Measurements from ENCODE around the gene PLCB1.

- no peak for TF ChIP-seq CTCF (optimal IDR thresholded peaks at IDR 0.05 in 1 of 3, IDR thresholded peaks at IDR 0.05 in 1 of 3, conservative IDR thresholded peaks at IDR 0.05 in 1 of 3; ENCODE audit: extremely low read depth in 1 of 3, insufficient read depth in 2 of 3, low read length in 3 of 3)
- TF ChIP-seq EZH2 (IDR thresholded peaks at IDR 0.05; ENCODE audit: low read length), result no peak
Measured at GRCh38 chr20:8811801-8812594, 679.9 kb downstream of the PLCB1 start.

Measured in keratinocyte (primary cell).